HG03066 (cell line): ENCODE data around the gene C10orf120.

Experiments
- ATAC-seq: cut with Tn5 transposase; IDR thresholded peaks from one replicate; pipeline ENCODE4 v1.9.1; 2021; ENCODE audit warnings: low read depth; ENCODE audit not compliant: unreplicated experiment

The C10orf120 gene

DNA sequence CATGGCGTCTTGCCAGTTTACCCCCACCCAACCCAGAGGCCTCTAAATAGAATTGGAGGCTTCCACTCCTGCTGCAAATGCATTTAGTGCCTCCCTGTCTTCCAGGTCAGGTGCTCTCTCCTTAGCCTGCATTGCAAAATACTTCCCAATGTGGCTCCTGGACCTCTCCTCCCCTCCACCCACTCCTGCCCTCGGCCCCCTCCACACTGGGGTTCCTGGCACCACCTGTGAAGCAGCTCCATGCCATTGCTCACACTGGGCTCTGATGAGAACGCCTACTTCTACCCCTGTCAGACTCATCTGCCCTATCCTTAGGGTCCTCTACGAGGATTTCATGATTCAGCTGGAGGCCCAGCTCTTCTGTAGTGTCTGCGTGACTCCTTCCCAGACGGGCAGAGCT, 37.4 kb downstream of the C10orf120 start:
- no peak for ATAC-seq

DNA sequence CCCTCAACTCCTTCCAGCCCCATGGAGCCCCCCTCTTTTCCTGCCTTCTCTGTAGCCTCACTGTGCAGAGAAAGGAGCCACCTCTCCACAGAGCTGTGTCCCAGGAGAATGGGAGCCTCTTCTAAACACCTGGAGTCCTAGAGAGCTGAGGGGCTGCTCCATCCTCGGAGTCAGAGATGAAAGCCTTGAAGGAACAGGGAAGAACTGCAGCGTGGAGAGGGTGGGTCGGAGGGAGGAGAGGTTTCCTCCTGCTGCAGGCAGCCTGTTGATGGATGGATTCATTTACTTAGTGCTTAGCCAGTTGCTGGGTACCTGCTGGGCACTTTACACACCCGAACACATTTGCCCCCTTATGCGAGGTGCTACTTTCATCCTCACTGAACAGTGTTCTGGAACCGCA, 39.0 kb downstream of the C10orf120 start:
- ATAC-seq, result no peak

DNA sequence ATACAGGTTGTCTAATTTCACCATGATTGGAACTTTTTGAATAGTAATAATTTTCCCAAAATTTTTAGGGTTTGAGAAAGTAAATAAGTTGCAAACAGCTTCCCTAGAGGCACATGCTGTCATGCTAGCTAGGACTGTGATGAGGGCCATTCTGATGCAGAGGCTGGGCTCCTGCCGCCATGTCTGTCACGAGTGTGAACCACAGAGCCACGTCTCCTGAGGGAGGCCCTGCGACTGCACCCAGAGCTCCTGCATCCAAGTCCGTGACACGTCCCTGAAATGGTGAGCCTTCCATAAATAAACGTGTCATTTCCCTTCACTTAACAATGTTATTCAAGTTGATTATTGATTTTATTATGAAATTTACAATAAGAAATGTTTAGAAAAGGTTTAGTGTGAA, 40.0 kb downstream of the C10orf120 start:
- ATAC-seq, result no peak

DNA sequence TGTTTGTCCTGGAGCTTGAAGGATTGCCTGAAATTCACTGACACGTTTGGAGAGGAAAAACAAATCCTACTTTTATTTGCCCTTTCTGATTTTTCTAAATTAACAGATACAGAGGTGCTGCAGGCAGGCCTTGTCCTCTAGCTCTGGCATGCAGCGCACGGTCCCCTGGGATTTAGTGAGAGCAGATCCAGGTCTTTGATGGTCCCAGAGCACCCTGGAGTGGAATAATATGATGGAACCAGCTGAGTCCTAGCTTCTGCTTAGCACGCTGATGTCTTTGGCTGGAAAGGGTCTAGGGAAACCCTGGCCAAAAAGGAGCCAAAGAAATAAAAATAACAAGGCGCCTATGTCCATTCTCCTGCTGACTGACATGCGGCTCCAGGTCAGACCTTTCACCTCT, 40.5 kb downstream of the C10orf120 start:
- ATAC-seq, result no peak

DNA sequence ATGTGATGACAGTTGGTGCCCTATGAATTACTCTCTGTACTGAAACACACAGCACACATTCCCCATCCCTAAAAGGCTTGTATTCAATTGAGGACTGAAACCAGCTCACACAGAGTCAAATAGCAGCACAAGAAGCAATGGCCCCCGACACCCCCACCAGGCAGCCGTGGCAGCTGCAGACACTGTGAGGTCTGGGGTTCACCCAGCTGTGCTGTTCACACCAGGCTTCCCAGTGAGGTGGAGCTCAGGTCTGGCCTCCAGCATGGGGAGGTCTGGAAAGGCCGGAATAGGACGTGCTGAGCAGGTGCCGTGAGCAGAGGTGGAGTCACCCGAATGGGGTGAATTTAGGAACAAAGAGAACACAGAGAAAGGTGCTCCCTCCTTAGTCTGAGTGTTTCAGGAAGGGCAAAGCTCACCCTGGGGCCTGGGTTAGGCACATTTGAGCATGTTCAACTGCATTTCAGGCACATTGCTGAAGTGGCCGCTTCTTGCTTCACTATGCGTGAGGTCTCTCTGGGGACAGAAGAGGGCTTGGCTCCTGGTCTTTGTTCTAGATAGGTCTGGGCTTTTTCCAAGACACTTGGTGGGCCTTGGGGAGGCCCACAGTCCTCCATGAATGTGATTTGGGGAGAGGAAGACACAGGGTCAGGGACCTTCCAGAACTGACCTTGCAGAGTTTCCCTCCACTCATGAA, 41.1 kb downstream of the C10orf120 start:
- no peak for ATAC-seq

DNA sequence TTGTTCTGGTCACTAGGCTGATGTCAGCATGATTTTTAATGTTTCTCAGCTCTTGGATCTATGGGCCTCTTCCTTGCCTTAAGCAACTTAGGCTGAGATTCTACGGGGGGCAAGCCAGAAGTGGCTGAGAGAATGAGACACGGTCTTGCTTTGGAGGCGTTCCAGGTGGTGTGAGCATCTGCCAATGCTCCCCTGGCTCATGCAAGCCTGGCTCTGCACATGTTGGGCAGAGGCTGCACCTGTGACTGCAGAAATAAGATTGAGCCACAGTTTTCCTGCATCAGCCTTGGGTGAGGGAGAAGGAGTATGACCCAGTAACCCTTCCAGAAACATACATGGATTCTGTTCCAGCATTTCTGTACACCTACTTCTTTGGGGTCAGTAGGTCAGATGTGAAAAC, 41.9 kb downstream of the C10orf120 start:
- ATAC-seq, result no peak

DNA sequence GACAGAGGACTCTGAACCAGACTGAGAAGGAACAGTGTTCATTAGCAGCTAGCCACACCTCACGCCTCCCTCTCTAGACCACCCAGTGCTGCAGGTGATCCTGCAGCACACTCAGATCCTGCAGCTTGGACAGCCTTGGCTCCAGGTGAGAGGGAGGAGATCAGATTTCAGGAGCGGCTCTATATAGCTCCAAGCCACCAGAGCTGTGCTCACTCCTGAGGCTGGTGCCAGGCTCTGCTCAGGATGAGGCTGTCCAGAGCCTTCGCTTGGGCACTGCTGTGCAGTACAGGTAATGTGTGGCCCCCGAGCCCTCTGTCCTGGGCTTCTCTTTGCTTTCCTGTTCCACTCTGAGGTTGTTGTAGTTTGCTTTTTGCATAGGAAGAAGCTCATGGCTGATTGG, 42.4 kb downstream of the C10orf120 start:
- ATAC-seq, result no peak

DNA sequence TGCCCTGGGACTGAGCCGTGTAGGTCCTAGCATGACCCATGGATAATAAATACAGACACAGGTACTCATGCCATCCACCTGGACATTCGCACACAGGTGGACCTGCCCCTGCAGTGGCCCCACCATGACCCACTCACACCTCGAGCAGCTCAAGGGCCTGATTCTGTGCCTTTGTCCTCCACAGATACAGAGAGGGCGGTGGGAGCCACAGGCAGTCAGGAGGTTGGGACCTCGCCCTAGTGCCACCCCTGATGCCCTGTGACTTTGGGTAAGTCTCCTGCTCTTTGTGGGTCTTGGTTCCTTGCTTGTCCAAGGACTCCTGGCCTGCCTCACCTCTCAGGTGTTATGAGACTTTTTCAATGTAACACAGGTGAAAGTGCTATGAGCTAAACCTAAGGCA, 42.9 kb downstream of the C10orf120 start:
- ATAC-seq, result no peak

DNA sequence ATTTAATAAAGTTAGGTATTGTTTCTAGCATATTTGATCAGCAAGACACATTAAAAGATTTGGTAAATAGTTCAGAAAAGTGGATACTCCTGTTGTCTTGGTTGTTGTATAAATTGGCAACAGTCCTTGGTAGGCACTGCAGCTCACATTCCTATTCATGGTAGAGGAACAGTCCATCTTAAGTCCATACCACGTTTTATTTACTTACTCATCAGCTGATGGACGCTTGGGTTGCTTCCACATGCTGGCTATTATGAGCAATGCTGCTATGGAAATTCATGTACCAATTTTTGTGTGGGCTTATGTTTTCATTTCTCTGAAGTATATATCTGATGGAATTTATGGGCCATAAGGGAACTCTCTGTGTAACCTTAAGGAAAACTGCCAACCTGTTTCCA, 43.3 kb downstream of the C10orf120 start:
- ATAC-seq, result no peak

DNA sequence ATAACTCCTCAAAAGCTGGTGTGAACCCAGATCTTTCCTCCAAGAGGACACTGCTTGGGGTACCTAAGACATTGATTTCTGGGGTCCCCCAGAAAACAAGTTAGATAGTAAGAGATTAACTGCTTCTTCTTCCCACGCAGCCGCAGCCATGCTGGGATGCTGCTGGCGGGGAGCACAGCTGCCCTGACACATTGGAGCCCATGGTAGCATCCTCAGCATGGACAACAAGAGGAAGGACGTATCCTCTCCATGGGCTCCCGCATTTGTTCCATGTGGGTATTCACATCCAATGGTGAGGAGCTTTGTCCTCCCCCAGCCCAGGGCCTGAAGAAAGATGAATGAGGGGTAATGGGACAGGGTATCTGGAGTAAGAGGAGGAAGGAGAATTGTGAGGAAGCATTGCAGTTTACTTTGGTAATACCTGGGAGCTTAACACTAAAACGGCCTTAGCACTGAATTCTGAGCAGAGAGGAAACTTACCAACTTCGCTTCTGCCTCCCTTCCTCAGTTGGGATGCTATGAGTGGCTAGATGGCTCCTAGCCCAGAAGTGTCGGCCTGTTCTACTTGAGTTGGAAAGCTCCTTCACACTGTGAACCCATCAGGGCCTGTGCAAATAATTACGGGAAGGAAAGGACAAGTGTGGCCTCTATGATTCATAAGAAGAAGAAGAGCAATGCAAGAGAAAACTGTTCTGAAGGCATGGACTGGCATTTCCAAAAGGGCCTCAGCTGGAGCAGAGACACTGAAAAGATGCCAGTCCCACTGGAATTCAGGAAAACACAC, 43.9 kb downstream of the C10orf120 start:
- no peak for ATAC-seq

DNA sequence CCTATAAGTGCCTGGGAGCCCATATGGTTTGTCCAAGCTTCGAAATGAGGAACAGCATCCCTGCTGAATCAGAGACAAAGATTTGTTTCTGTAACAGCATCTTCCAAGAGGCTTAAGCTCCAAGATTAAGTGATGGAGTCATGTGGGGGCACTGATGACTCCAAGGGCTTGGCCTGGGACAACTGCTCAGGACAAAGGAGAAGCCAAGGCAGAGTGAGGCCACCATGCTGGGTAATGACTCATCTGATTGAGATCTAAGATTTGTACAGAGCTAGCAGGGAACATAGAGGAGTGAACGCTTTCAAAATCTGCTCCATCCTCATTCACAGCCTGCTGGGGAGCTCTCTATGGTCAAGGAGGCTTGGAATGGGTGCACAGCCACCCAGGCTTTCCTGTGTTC, 49.3 kb downstream of the C10orf120 start:
- no peak for ATAC-seq

DNA sequence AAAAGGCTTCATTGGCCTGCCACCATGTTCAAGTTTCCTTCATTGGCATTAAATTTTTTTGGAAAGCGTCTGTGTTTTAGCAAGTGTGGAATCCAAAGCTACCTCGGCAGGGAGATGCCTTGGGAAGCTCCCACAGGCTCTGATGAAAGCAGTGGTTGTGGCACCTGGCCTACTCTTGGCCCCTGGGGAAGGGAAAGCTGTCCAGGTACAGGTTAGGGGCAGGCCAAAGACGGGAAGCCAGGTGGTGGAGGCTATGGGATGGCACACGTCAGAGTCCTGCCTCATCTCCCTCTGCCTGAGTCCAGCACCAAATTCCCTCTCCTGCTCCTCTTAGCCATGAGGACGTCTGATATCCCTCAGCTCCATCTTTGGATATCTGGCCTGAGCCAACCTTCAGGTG, 49.7 kb downstream of the C10orf120 start:
- ATAC-seq, result no peak

DNA sequence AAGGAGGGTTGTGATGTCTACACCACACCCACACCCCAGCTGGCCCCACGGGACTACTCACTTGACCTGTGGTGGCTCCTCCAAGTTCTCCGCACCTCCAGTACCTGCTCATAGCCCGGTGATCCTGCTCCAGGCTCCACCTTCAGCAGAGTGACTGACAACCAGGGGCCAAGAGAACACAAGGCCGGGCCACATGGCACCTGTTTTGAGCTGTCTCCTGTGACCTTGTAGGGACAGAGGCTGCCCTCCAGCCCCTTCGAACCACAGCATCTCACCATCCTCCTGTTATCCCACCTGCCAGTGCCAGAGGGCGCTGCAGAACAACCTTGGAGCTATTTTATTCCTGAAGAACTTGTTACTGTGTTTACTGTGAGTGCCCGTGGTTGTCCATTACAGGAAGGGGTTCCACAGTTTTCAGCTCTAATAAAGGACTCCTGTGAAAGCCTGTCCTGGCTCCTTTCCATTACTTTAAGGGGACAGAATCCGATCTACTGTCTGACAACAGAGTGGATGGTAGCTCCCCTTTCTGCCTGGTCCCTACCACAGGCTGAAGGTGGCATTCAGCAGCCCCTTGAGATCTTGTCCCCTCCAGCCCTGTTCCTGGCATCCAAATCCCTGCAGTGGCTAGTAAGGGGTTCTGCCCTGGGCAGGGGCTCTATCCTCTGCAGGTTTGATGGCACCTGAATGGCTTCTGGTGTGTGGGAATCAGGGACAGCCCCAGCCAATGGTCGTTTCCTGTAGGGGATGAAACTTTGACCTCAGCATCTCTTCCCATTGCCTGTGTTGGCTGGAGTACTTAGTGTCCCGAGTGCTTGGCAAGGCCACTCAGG, 50.8 kb downstream of the C10orf120 start:
- ATAC-seq, result no peak
